Measurements from ENCODE around the gene NR6A1. TPM values are rescaled to one million over a fixed set of nuclear protein-coding genes. Genes with fewer than 3 reads are reported as not detected.
A peak's percentile ranks its signal among the peaks of the same experiment; 100 is the strongest.

The NR6A1 gene
- polyA plus RNA-seq, 1 experiment: 0.25 TPM

GRCh38 chr9:124710766-124711165, 60.3 kb downstream of the NR6A1 start:
- DNase-seq (ENCODE audit: low read depth): no peak
- POLR2A ChIA-PET: interaction anchor here (0.5 kb wide), 1 partner anchor 52 kb away, joined by 4 read pairs; no protein-coding TSS in a partner anchor
- no peaks in the 10 kb centered on the region for H3K27me3 ChIP-seq (ENCODE audit: control insufficient read depth, insufficient read depth, low read length)
- no peak for TF ChIP-seq CTCF (IDR thresholded peaks at IDR 0.05; ENCODE audit: insufficient read depth, low read depth, low read length)
- no peak overlapping the region for H3K4me3 ChIP-seq (ENCODE audit: low read depth, low read length)
- CTCF ChIA-PET: interaction anchor here (1.2 to 10.0 kb wide), 13 partner anchors 14 to 159 kb away, joined by 3 to 204 read pairs (median 12); partner anchors contain the start of gene NR6A1
- H3K36me3 ChIP-seq (ENCODE audit: control insufficient read depth, insufficient read depth, low read length): no peaks in the 10 kb centered on the region

- no peak for DNase-seq (ENCODE audit: low read depth)
- POLR2A ChIA-PET: interaction anchor here (0.8 to 1.5 kb wide), 2 partner anchors 50 to 51 kb away, joined by 4 to 5 read pairs; no protein-coding TSS in a partner anchor
- no peaks in the 10 kb centered on the region for H3K36me3 ChIP-seq (ENCODE audit: control insufficient read depth, insufficient read depth, low read length)
- H3K27me3 ChIP-seq (ENCODE audit: control insufficient read depth, insufficient read depth, low read length): no peaks in the 10 kb centered on the region
- CTCF ChIA-PET: interaction anchor here (0.8 to 10.0 kb wide), 7 partner anchors 45 to 172 kb away, joined by 3 to 204 read pairs (median 4); no protein-coding TSS in a partner anchor
- no peak overlapping the region for H3K4me3 ChIP-seq (ENCODE audit: low read depth, low read length)
- TF ChIP-seq CTCF (IDR thresholded peaks at IDR 0.05; ENCODE audit: insufficient read depth, low read depth, low read length): no peak
These were observed 61.8 kb downstream of the NR6A1 start for GRCh38 chr9:124709292-124709690.

- ChIA-PET POLR2A (interaction anchor here (0.8 to 1.5 kb wide), 2 partner anchors 49 to 51 kb away, joined by 4 to 5 read pairs; no protein-coding TSS in a partner anchor), CTCF (interaction anchor here (0.6 to 10.0 kb wide), 10 partner anchors 10 to 172 kb away, joined by 3 to 204 read pairs (median 3); partner anchors contain the start of gene NR6A1)
These were observed 62.3 kb downstream of the NR6A1 start for GRCh38 chr9:124708633-124709291.

GRCh38 chr9:124708074-124708473, 63.0 kb downstream of the NR6A1 start:
- Histone ChIP-seq H3K4me3 (ENCODE audit: low read depth, low read length) (no peak overlapping the region), H3K36me3 (ENCODE audit: control insufficient read depth, insufficient read depth, low read length) (no peaks in the 10 kb centered on the region), H3K27me3 (ENCODE audit: control insufficient read depth, insufficient read depth, low read length) (no peaks in the 10 kb centered on the region)
- CTCF ChIA-PET: interaction anchor here (0.6 to 10.0 kb wide), 9 partner anchors 9 to 156 kb away, joined by 3 to 204 read pairs (median 3); partner anchors contain the start of gene NR6A1
- no peak for TF ChIP-seq CTCF (IDR thresholded peaks at IDR 0.05; ENCODE audit: insufficient read depth, low read depth, low read length)
- POLR2A ChIA-PET: interaction anchor here (1.5 kb wide), 1 partner anchor 48 kb away, joined by 5 read pairs; no protein-coding TSS in a partner anchor
- DNase-seq (ENCODE audit: low read depth): no peak

More at GRCh38 chr9:124708633-124709291, 62.3 kb downstream of the NR6A1 start:
- no peaks in the 10 kb centered on the region for H3K36me3 ChIP-seq (ENCODE audit: control insufficient read depth, insufficient read depth, low read length)
- peak; percentile 70 for DNase-seq (ENCODE audit: low read depth)
- no peak for TF ChIP-seq CTCF (IDR thresholded peaks at IDR 0.05; ENCODE audit: insufficient read depth, low read depth, low read length)
- no peaks in the 10 kb centered on the region for H3K27me3 ChIP-seq (ENCODE audit: control insufficient read depth, insufficient read depth, low read length)
- H3K4me3 ChIP-seq (ENCODE audit: low read depth, low read length): no peak overlapping the region

GRCh38 chr9:124707666-124708065, 63.4 kb downstream of the NR6A1 start:
- H3K4me3 ChIP-seq (ENCODE audit: low read depth, low read length): no peak overlapping the region
- H3K27me3 ChIP-seq (ENCODE audit: control insufficient read depth, insufficient read depth, low read length): no peaks in the 10 kb centered on the region
- CTCF ChIA-PET: interaction anchor here (0.7 to 10.0 kb wide), 5 partner anchors 10 to 92 kb away, joined by 3 to 204 read pairs (median 3); partner anchors contain the start of gene NR6A1
- no peak for TF ChIP-seq CTCF (IDR thresholded peaks at IDR 0.05; ENCODE audit: insufficient read depth, low read depth, low read length)
- DNase-seq (ENCODE audit: low read depth): no peak
- POLR2A ChIA-PET: no interaction called here
- H3K36me3 ChIP-seq (ENCODE audit: control insufficient read depth, insufficient read depth, low read length): no peaks in the 10 kb centered on the region

Data from BJ (cell line).